Osteocyte (in vitro differentiated cells): ENCODE results near the gene OMD. TPM values are rescaled to one million over a fixed set of nuclear protein-coding genes. Genes with fewer than 3 reads are reported as not detected.
A peak's percentile ranks its signal among the peaks of the same experiment; 100 is the strongest.

ENCODE experiments used
- DNase-seq: peaks from one replicate; pipeline ENCODE4 v3.0.0; 2021; ENCODE audit warnings: mixed read lengths; ENCODE audit not compliant: unreplicated experiment; ENCODE audit errors: extremely low spot score
- H3K27ac Mint-ChIP-seq: one replicate; pipeline ENCODE4 v1.8.0; 2021; ENCODE audit warnings: mild to moderate bottlenecking, mixed read lengths; ENCODE audit not compliant: unreplicated experiment
- H3K27me3 Mint-ChIP-seq: one replicate; pipeline ENCODE4 v1.8.0; 2021; ENCODE audit warnings: mixed read lengths; ENCODE audit not compliant: unreplicated experiment
- H3K36me3 Mint-ChIP-seq: one replicate; pipeline ENCODE4 v1.8.0; 2021; ENCODE audit warnings: mixed read lengths; ENCODE audit not compliant: unreplicated experiment
- H3K4me1 Mint-ChIP-seq: one replicate; pipeline ENCODE4 v1.8.0; 2021; ENCODE audit warnings: mixed read lengths; ENCODE audit not compliant: unreplicated experiment
- H3K4me3 Mint-ChIP-seq: one replicate; pipeline ENCODE4 v1.8.0; 2021; ENCODE audit warnings: mild to moderate bottlenecking, moderate library complexity, mixed read lengths; ENCODE audit not compliant: unreplicated experiment
- H3K9me3 Mint-ChIP-seq: one replicate; pipeline ENCODE4 v1.8.0; 2021; ENCODE audit warnings: mixed read lengths; ENCODE audit not compliant: unreplicated experiment
- total RNA-seq: library from RNA; stranded (reverse); gene quantifications from 2 replicates; pipeline ENCODE4 v1.2.1, GENCODE V29; 2021
- TF ChIP-seq, protein P1 (sequence below): fragments of 200-600 bp; sonication (generic); IDR thresholded peaks from 2 replicates; pipeline ENCODE4 v1.5.0; 2021; ENCODE audit warnings: antibody characterized with exemption, mild to moderate bottlenecking, moderate library complexity

Gene OMD
- total RNA-seq, 1 donor from 2014 or later: 31.1 TPM

DNA sequence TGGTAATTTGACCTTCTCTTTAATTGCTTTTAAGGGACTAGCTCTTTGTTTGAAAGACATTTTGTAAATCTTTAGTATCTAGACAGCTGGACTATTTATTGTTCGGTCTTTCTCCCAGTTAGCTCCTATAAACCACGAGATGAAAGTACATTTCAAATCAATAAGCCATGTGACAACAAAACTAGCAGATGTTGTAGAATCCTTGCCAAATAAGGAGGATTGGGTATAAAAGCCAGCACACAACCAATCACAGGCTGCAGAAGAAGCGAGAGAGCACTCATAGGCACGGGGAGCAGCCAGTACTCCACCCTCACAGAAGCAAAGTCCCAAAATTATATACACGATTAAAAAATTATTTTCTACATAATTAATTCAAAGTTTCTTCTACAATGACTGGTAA is 8.1 kb upstream of the OMD start:
- Mint-ChIP-seq H3K27me3 (no peaks in the 10 kb centered on the region), H3K36me3 (peaks cover 5% of the 10 kb centered on the region), H3K27ac (no peak overlapping the region), H3K4me3 (no peak overlapping the region), H3K9me3 (no peaks in the 10 kb centered on the region), H3K4me1 (peaks cover 8% of the 10 kb centered on the region)
- TF ChIP-seq, protein P1, sequence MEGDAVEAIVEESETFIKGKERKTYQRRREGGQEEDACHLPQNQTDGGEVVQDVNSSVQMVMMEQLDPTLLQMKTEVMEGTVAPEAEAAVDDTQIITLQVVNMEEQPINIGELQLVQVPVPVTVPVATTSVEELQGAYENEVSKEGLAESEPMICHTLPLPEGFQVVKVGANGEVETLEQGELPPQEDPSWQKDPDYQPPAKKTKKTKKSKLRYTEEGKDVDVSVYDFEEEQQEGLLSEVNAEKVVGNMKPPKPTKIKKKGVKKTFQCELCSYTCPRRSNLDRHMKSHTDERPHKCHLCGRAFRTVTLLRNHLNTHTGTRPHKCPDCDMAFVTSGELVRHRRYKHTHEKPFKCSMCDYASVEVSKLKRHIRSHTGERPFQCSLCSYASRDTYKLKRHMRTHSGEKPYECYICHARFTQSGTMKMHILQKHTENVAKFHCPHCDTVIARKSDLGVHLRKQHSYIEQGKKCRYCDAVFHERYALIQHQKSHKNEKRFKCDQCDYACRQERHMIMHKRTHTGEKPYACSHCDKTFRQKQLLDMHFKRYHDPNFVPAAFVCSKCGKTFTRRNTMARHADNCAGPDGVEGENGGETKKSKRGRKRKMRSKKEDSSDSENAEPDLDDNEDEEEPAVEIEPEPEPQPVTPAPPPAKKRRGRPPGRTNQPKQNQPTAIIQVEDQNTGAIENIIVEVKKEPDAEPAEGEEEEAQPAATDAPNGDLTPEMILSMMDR: no peak
- DNase-seq: no peak

DNA sequence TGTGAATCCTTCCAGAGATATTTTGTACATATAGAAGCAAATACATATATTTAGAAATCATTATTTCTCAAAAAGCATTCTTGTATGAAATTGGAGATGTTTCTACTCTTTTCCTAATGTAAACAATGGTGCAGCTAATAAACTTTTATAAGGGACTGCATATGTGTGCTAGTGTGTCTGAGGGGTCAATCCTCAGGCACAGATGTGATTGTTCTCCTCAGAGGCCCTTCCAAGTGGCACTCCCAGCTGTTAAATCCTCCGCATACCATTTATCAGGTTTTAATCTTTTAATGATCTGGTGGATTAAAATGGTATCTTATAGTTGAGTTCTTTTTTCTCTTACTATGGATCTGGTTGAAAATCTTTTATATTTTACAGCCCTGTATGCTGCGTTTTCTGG is 5.6 kb upstream of the OMD start:
- TF ChIP-seq, protein P1: no peak
- Mint-ChIP-seq H3K4me3 (no peak overlapping the region), H3K9me3 (no peaks in the 10 kb centered on the region), H3K36me3 (no peaks in the 10 kb centered on the region), H3K4me1 (peaks cover 27% of the 10 kb centered on the region), H3K27me3 (no peaks in the 10 kb centered on the region), H3K27ac (no peak overlapping the region)
- DNase-seq: no peak

DNA sequence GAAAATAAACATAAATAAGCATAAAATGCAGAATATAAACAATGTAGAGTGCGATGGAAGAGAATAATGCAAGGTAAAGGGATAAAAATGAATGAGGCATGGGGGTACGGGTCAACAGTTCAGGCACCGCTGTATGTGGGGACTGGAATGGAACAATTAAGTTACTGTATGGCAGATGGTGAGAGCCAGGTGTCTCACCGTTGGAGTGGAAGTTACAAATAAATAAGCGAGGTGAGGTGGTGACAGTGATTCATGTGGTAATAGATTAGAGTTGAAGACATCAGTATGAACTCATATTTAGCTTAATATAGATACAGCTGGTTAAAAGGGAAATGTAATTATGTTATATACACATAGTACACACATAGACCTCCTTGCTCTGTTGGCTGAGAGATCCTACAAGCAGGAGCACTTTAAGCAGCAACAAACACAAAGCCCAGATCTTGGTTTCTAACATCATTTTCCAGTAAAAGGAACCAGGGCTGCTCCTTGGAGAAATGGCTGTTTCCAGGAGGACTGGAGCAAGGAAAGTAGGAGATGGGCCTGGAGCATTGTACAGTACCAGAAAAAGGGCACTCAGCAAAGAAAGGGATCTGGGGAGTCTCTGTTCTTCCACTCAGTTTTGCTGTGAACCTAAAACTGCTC is 2.4 kb upstream of the OMD start:
- no peaks in the 10 kb centered on the region for H3K27me3 Mint-ChIP-seq
- no peak overlapping the region for H3K4me3 Mint-ChIP-seq
- peak overlapping the region; percentile 91 for H3K27ac Mint-ChIP-seq
- H3K4me1 Mint-ChIP-seq: peaks cover 46% of the 10 kb centered on the region
- no peaks in the 10 kb centered on the region for H3K9me3 Mint-ChIP-seq
- H3K36me3 Mint-ChIP-seq: peaks cover 2% of the 10 kb centered on the region
- TF ChIP-seq, protein P1: no peak
- no peak for DNase-seq

GRCh38 chr9:92425474-92425873 is 1.2 kb upstream of the OMD start:
- H3K27me3 Mint-ChIP-seq: no peaks in the 10 kb centered on the region
- H3K27ac Mint-ChIP-seq: peak overlapping the region; percentile 91
- H3K9me3 Mint-ChIP-seq: peaks cover 4% of the 10 kb centered on the region
- H3K36me3 Mint-ChIP-seq: peaks cover 9% of the 10 kb centered on the region
- TF ChIP-seq, protein P1: no peak
- no peak for DNase-seq
- H3K4me3 Mint-ChIP-seq: peak overlapping the region; percentile 1
- H3K4me1 Mint-ChIP-seq: peaks cover 56% of the 10 kb centered on the region

GRCh38 chr9:92423612-92424011 is 659 bp downstream of the OMD start:
- peaks cover 10% of the 10 kb centered on the region for H3K9me3 Mint-ChIP-seq
- H3K36me3 Mint-ChIP-seq: peaks cover 15% of the 10 kb centered on the region
- DNase-seq: no peak
- H3K4me3 Mint-ChIP-seq: peak overlapping the region; percentile 71
- H3K27ac Mint-ChIP-seq: peak overlapping the region; percentile 91
- peaks cover 54% of the 10 kb centered on the region for H3K4me1 Mint-ChIP-seq
- TF ChIP-seq, protein P1: no peak
- H3K27me3 Mint-ChIP-seq: no peaks in the 10 kb centered on the region
